GM10266 (cell line): ENCODE data around the gene KCTD6.

Experiments
- DNase-seq: peaks from one replicate; pipeline ENCODE4 v3.0.0; 2012; ENCODE audit errors: extremely low spot score
- TF ChIP-seq, protein P1 (sequence below): IDR thresholded peaks from 2 replicates; pipeline ENCODE4 v1.5.1; 2012; ENCODE audit warnings: mild to moderate bottlenecking, low read depth; ENCODE audit not compliant: control insufficient read depth, insufficient read depth; ENCODE audit errors: missing control alignments

KCTD6 gene

DNA sequence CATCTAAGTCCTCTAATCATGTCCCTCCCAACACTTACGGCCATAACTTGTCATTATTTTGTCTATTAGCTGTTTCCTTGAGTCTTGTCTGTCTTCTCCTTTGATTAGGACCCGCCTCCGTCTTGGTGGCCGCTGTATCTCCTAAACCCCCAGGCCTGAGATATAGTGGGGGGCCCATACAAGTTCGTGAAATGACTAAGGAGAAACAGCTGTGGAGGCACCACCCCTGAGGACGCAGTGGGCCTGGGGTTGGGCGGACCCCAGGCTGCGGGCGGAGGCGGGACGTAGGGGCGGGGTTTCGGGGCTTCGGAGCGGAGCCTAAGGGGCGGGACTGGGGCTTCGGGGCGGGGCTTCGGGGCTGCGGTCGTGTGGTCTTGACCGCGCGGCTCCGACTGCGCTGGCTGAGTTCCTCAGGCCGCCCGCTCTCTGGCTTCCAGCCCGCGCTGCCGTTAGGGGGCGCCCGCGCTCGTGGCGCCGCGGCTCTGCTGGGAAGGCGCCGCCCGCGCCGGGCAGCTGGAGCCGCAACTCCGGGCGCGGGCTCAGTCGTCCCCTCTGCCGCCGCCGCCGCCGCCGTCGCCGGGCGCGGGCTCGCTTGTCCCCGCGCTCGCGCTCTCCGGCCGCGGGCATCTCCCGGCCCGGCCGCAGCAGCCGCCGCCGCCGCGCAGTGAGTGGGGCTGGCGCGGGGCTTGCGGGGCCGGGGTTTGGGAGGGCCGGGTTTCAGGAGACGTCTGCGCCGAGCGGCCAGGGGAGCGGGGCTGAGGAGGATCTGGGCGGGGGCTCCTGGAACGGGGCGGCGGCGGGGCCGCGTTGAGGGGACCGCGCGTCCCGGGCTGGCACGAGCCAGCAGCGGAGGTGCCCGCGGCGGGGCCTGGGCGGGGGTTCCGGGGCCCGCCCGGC, at the start of gene KCTD6:
KCTD6 (plus strand) TSS at position 591 of the 897 bp plus-strand sequence. CDS start 6,660 bp downstream, outside the sequence.
- DNase-seq = peak; percentile 96
- TF ChIP-seq, protein P1, sequence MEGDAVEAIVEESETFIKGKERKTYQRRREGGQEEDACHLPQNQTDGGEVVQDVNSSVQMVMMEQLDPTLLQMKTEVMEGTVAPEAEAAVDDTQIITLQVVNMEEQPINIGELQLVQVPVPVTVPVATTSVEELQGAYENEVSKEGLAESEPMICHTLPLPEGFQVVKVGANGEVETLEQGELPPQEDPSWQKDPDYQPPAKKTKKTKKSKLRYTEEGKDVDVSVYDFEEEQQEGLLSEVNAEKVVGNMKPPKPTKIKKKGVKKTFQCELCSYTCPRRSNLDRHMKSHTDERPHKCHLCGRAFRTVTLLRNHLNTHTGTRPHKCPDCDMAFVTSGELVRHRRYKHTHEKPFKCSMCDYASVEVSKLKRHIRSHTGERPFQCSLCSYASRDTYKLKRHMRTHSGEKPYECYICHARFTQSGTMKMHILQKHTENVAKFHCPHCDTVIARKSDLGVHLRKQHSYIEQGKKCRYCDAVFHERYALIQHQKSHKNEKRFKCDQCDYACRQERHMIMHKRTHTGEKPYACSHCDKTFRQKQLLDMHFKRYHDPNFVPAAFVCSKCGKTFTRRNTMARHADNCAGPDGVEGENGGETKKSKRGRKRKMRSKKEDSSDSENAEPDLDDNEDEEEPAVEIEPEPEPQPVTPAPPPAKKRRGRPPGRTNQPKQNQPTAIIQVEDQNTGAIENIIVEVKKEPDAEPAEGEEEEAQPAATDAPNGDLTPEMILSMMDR = peak; percentile 97

DNA sequence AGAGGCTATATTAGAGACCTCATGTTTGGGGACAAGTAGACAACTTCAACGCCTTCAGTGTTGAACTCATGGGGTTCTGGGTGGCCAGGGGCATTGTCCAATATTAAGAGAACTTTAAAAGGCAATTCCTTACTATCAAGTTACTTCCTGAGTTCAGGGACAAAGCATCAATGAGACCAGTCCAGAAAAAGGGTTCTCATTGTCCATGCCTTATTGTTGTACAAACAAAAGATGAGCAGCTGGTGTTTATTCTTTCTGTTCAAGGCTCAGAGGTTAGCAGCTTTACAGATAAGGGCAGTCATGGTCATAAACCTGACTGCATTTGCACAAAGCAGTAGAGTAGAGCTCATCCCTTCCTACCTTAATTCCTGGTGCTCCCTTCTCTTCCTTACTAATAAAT, 39.7 kb upstream of the KCTD6 start:
- no peak for DNase-seq
- TF ChIP-seq, protein P1 = no peak

GRCh38 chr3:58459160-58459559, 32.7 kb upstream of the KCTD6 start:
- TF ChIP-seq, protein P1 = no peak
- no peak for DNase-seq

GRCh38 chr3:58462829-58463180, 29.1 kb upstream of the KCTD6 start:
- DNase-seq = no peak
- TF ChIP-seq, protein P1 = no peak

GRCh38 chr3:58463181-58463941, 28.5 kb upstream of the KCTD6 start:
- TF ChIP-seq, protein P1 = peak; percentile 80
- DNase-seq = peak; percentile 80

DNA sequence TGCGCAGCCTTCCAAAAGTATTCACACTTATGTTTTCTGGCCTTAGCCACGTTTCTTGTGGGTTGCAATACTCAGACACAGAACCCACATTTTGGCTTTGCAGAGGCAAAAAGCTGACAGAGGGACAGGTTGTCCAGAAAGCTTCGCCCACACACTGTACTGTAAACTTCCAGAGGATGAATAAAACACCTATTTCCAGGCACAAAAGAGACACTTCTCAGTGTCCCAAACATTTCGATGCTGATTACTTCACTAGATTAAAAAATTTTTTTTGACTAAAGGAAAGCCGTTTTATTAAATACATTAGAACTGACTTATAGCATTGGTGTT, 28.0 kb upstream of the KCTD6 start:
- TF ChIP-seq, protein P1 = no peak
- DNase-seq = no peak

DNA sequence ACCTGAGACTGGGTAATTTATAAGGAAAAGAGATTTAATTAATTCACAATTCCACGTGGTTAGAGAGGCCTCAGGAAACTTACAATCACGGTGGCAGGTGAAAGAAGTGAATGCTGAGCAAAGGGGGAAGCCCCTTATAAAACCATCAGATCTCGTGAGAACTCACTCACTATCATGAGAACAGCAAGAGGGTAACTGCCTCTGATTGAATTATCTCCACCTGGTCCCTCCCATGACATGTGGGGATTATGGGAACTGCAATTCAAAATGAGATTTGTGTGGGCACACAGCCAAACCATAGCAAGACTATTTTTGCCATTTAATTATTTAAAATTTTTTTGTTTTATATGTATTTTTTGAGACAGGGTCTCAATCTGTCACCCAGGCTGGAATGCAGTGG, 27.0 kb upstream of the KCTD6 start:
- TF ChIP-seq, protein P1 = no peak
- DNase-seq = no peak
